NCI-H2196 treated with DMSO at 0.1 percent for 48 hours (cell line): ENCODE results near the gene SMC5.
"Not testable (repeated sequence)": the region's sequence is repeated elsewhere in the genome, so short reads cannot be mapped to it uniquely, and the experiment has no call there.

Source experiments
- DNase-seq: peaks from one replicate; lab custom pipeline; 2025; ENCODE audit not compliant: unreplicated experiment; lab: John Stamatoyannopoulos, UW

SMC5 gene

DNA sequence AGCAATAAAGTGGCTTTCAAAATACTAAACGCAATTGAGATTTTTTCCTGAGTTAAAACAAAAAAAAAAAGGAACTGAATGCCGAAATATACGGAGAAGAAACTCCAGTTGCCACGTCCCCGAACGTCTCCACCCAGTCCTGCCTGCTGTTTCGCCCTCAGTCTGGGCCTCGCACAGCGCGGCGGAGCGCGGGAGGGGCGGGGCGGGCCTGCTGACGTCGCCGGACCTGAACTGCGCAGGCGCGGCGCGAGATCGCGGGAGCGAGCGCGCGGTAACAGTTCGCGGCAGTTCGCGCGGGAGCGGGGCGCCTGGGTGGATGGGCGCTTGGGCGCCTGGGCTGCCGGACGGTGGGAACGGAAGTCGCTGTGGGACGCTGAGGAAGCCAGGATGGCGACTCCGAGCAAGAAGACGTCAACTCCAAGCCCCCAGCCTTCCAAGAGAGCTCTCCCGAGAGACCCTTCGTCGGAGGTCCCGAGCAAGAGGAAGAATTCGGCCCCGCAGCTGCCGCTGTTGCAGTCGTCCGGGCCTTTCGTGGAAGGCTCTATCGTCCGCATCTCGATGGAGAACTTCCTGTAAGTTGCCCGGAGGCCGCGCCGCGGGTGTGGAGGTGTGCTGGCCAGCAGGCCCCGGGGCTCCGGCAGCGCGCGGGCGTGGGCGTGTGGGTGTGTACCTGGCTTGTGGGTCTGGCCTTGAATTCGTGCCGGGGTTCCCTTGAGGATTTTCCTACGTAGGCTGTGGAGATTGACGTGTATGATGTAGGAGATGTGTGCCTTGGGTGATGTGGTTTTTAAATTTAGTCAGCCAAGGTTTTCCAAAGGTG is at the start of gene SMC5:
Gene SMC5, plus strand, starts transcription at position 287 of the 820 bp plus-strand sequence. Its CDS starts 101 bp downstream, at position 388.
- DNase-seq: peak; percentile 84

DNA sequence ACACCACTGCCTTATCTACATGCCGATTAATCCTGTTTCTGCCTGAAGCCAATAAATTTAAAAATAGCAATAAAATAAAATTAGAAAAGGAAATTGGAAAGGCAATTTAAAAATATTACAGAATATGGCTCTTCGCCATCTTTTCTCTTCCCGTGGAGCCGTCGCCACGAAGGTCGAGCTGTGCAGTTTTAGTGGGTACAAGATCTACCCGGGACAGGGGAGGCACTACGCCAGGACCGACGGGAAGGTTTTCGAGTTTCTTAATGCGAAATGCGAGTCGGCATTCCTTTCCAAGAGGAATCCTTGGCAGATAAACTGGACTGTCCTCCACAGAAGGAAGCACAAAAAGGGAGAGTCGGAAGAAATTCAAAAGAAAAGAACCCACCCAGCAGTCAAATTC is 41.7 kb upstream of the SMC5 start:
- no peak for DNase-seq

DNA sequence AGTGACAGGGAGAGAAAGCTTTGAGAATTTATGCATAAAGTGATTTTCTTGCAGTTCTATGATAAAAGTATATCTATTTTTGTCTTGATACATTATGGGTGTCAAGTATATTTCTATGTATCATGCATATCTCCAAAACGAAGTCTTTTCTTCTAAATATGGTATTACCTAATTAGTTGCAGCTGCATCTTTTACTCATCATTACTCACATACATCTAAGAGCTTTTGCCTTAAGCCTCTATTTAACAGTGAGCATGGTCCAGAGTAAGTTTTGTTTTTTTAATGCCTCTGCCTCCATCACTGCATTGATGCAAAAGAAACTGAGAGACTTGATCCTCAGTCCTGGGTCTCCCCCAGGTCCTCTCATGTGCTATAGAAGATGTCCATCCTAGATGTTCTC is 40.0 kb upstream of the SMC5 start:
- DNase-seq: no peak

DNA sequence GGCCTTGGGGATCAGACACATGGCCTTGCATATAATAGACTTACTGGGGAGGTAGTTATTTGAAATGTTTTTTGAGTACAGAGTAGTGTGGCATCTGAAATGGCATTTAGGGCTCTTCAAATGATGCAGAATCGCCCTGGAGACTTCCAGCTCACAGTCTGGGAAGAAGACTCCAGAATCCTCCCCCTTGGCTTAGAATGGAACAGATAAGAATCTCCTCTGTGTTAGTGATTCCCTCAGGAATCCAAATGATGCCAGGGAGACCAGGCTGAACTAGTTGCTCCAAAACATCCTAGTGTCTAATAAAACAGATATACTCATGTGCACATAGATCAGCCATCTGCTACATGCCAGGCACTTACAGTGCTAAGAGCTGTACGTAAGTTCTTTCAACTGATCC is 38.6 kb upstream of the SMC5 start:
- no peak for DNase-seq

DNA sequence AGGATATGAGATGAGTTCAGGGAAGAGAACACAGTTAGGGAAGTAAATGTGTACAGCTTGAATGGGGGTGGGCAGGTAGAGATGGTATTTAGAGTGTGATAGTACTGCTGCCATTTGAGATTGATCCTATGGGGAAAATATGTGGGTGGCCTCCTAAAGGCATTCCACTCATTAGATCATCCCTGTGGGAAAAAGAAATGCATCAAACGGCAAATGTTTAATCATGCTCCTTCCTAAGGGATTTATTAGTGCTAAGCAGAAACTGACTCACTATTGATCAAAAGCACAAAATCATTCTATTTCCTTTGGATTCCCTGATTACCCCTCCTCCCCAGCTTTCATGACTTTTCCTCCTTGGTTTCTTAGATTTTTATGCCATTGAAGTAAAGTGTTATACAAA is 36.4 kb upstream of the SMC5 start:
- DNase-seq: no peak

DNA sequence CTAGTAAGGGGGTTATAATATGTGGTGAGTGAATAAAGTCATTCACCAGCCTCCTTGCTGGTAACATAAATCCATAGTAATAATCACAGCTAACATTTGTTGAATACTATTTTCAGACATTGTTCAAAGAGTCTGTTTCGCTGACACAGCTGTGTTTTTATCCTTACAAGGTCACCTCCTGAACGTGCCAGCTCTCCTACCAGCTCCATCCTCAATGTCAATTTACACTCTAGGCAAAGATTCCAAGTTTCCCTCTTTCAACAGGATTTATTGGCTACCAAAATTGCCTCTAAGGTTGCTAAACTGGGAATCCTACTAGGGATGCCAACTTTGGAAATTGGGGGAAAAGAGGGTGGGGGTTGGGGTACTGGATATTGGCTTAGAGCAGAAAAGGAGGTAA is 30.7 kb upstream of the SMC5 start:
- no peak for DNase-seq

DNA sequence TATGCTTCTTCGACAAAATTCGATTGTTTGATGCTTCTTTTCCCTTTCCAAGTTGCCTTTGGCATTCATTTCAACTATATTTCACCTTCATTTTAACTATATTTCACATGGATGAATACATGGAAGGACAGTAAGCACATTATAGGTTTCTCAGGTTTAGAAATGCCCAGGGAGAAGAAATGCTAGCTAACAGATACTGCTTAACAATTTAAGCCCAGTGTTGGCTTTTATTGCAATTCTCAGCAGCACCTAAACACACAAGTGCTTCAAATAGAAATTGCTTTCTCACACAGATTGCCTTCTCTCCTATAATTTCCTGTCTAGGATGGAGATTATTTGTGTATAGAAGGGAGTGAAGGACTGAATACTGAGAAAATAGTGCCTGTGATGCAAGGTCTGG is 30.2 kb upstream of the SMC5 start:
- no peak for DNase-seq

DNA sequence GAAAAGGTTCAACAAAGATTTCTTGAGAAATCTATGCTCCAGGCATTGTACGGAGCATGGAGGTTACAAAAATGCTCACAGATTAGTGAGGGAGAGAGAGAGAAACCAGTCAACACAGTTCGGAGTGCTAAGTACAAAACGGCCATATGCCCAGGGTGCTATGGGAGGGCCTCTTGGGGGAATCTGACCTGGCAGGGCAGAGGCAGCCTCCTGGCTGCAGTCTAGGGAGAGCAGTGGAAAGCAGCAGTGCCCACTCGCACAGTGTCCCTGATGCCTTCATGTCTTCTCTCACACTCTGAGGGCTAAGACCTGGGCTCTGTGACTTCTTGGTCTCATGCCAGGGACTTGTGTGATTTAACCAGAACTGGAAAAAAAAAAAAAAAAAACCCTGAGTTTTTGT is 29.8 kb upstream of the SMC5 start:
- DNase-seq: no peak

DNA sequence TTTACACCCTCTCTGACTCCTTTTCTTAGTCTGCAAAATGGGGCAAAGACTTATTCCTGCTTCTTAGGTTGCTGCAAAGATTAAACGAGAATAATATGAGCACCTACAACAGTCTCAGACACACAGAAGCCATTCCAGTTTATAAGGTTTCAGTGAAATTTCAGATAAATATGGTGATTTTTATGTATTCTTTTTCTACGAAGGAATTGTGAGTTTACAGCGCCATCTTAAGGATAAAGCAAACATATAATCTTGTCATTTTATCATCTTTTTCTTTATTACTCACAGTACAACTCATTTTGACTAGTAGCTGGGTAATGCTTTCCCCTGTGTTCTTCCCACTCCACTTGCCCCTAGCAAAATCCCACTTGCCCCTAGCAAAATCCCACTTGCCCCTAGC is 29.2 kb upstream of the SMC5 start:
- DNase-seq: no peak

DNA sequence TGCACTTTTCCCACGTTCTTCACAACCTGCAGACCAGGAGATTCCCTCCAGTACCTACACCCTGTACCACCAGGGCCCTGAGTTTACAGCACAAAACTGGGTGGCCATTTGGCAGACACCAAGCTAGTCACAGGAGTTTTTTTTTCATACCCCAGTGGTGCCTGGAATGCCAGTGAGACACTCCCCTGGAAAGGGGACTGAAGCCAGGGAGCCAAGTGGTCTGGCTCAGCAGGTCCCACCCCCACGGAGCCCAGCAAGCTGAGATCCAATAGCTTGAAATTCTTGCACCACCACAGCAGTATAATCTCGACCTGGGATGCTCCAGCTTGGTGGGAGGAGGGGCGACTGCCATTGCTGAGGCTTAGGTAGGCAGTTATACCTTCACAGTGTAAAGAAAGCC is 26.3 kb upstream of the SMC5 start:
- no peak for DNase-seq

DNA sequence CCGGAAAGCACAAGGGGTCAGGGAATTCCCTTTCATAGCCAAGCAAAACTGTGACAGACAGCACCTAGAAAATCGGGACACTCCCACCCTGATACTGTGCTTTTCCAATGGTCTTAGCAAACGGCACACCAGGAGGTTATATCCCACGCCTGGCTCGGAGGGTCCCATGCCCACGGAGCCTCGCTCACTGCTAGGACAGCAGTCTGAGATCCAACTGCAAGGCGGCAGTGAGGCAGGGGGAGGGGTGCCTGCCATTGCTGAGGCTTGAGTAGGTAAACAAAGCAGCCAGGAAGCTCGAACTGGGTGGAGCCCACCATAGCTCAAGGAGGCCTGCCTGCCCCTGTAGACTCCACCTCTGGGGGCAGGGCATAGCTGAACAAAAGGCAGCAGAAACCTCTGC is 24.6 kb upstream of the SMC5 start:
- not testable (repeated sequence) for DNase-seq

DNA sequence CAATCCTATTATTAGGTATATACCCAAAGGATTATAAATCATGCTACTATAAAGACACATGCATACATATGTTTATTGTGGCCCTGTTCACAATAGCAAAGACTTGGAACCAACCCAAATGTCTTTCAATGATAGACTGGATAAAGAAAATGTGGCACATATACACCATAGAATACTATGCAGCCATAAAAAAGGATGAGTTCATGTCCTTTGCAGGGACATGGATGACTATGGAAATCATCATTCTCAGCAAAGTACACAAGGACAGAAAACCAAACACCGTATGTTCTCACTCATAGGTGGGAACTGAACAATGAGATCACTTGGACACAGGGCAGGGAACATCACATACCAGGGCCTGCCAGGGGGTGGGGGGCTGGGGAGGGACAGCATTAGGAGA is 12.8 kb upstream of the SMC5 start:
- DNase-seq: not testable (repeated sequence)

DNA sequence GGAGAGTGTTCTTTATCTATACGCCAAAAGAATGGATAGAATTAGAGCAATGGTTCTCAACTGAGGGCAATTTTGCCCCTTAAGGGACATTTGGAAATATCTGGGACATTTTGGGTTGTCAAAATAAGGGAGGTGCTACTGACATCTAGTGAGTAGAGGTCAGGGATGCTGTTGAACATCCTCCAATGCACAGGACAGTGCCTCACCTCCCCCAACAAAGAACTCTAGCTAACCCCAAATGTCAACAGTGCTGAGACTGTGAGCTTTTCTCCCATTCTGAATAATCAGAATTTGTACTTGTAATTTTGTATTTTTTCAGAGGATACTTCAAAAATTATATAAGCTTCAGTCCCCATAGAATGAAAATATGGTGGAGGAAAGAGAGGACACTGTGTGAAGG is 8.6 kb upstream of the SMC5 start:
- no peak for DNase-seq

DNA sequence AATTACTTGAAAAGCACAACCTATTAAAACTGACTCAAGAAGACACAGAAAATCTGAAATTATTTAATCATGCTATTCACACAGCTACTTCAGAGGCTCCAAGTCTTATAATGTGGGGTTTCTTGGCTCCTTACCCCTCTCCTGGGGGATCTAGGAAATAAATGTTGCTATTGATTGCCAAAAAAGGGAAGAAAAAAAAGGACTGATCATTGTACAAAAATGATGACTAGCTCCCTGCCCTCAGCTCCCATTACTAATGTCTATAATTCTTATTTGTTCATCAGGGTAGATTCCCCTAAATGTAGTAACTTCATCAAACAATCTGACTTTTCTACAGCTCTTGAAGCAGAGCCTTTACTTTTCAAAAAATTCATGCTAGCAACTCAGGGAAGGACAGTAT is 3.3 kb upstream of the SMC5 start:
- DNase-seq: no peak

DNA sequence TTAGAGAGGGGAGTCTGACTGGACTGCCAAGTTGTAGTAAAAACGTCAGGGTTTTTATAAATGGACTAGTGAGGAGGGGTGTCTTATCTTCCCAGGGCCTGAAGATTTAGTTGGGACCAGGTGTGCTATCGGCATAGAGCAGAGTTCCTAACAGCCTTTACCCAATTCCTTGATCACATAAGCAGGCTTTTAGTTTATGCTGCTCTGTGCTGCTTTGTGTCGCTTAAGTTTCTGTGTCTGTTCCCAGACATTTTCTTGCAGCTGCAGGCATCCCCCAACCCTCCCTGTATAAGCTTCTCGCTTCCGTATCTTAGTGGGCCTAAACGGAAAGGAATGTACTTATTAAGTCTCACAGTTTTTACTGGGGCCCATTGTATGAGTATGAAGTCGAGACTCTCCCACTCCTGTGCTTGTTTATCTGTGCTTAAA is 2.6 kb upstream of the SMC5 start:
- DNase-seq: no peak

DNA sequence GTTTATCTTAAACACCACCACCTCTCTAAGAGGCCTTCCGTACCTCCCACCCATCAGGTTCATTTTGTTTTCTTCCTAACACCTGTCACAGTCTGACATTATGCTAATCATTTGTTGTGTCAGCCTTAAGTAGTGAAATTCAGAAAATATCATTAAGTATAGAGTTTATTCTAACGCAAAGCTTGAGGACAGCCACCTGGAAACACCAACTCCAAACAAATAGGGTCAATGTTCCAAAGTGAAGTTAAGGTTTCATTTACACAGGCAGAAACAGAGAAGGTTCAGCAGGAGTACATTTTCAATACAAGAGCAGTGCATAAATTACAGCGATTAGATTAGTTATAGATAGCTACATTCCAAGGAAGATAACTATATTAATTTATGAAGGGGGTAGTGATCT is 1.3 kb upstream of the SMC5 start:
- no peak for DNase-seq

DNA sequence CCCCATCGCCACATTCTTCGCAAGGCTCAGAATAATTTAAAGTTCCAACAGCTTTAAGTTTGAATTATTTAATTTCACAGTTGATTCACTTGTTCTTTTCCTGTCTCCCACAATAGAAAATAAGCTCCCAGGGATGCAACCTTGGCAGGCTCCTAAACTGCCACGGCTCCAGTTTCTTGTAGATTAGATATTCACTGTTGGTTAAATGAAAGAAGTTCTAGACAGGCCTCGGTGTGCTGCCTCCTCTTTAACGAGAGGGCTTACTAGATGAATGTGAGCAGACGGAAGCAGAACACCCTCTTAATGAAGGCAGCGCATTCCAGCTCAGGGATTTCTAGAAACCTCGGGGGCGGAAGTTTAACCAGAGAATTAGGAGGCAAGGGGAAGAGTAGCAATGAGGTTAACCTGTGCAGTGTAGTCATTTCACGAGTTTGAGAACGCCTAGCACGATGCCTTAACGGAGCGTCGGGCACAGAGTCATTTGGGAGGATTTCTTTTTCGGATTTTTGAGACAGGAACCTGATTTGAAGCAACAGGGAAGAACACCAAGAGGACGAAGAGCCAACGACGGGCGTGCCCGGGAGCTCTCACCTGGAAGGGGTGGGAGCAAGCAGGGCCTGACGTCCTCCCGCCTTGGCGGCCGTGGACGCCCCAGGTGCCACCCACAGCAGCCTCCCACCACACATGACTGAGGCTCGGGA is 637 bp upstream of the SMC5 start:
- peak; percentile 71 for DNase-seq

DNA sequence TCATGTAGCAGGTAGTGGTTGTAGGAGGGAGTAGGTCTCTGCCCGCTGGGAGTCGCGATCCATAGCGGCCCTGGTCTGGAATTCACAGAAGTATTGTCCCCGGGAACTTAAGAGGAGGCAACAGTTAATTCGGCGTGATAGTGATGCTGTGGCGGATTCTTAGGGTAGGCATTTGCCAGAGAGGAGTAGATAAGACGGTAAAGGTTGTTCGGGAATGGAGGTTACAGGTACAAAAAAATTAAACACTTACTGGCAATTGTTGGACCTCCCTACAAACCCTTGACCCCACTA is 679 bp downstream of the SMC5 start:
- DNase-seq: no peak

DNA sequence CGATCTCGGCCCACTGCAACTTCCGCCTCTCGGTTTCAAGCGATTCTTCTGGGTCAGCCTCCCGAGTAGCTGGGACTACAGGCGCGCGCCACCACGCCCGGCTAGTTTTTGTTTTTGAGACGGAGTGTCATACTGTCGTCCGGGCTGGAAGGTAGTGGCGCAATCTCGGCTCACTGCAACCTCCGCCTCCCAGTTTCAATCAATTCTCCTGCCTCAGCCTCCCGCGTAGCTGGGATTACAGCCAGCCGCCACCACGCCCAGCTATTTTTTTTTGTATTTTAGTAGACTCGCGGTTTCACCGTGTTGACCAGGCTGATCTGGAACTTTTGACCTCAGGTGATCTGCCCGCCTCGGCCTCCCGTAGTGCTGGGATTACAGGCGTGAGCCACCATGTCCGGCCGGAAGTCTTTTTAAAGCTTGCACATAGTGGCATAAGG is 1.2 kb downstream of the SMC5 start:
- DNase-seq: no peak

DNA sequence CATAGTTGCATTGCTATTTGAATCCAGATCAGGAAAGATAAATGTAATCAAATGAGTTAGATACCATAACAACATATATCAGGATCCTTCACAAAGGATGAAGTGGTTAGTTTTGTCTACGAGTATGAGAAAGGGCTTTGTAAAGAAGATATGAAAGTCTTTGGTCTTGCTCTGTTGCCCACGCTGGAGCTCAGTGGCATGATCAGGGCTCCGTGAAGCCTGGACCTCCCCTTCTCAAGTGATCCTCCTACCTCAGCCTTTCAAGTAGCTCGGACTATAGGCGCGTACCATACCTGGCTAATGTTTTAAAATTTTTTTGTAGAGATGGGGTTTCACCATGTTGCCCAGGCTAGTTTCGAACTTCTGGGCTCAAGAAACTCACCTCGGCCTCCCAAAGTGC is 1.8 kb downstream of the SMC5 start:
- no peak for DNase-seq

DNA sequence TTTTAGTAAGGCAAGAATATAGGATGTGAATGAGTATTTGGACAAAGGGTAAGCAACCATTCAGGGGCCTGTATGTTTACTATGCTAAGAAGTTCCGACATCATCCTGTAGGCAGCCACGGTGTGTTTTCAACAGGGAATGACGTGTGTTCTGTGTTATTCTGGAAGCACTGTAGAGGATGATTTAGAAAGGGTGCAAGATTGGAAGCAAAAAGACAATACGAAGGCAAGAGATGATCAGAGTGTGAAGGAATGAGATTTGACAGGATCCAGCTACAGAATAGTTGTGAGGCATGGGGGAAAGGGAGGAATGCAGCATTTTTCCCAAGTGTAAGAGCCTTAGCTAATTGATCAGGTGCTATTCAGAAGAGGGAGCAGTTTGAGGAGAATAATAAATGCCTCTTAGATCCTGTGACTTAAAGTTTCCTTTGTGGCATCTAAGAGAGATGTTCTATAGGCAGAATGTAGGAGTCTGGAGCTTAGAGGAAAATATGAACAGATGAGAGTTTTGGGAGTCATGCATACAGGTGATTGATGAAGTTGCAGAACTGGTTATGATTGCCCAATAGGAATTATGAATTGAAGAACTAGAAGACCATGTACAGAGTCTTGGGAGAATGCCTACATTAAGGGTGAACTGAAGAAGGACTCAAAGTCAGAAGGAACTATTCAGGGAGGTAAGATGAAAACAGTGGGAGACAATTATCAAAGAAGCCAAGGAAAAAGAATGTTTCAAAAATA is 2.5 kb downstream of the SMC5 start:
- no peak for DNase-seq

DNA sequence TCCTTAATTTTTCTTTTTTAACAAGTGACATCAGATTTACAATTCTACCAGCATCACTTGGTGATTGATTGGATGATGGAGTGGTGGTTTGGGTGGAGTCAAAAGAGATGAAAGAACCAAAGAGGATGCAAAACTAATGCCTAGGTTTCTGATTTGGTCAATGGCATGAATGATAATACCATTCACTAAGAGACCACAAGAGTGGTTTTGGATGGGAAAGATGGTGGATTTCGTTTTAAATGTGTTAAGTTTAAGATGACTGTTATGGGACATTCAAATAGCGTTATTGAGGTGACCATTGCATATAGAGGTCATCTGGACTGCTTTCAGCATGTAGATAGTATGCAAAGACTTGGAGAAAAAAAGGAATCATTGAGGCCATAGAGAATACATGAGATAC is 3.6 kb downstream of the SMC5 start:
- no peak for DNase-seq
